H9 (cell line): ENCODE data around the gene SLC16A6. TPM values are rescaled to one million over a fixed set of nuclear protein-coding genes. Genes with fewer than 3 reads are reported as not detected.

Experiments used
- DNase-seq: peaks from one replicate; pipeline ENCODE4 v3.0.0-alpha.2; 2017
- H2AFZ ChIP-seq: one replicate; pipeline ENCODE4 v1.6.1; 2013; ENCODE audit warnings: mild to moderate bottlenecking, low read length, control low read depth, moderate library complexity
- H2AK5ac ChIP-seq: 2 replicates; pipeline ENCODE4 v1.6.1; 2013; ENCODE audit warnings: low read length, control low read depth, mixed read lengths; ENCODE audit not compliant: insufficient read length
- H2BK120ac ChIP-seq: one replicate; pipeline ENCODE4 v1.6.1; 2013; ENCODE audit warnings: low read depth, mild to moderate bottlenecking, low read length, control low read depth, inconsistent platforms; ENCODE audit not compliant: poor library complexity, severe bottlenecking
- H2BK12ac ChIP-seq: 2 replicates; pipeline ENCODE4 v1.6.1; 2013; ENCODE audit warnings: low read length, control low read depth, mixed read lengths, low read depth; ENCODE audit not compliant: insufficient read length
- H2BK15ac ChIP-seq: 2 replicates; pipeline ENCODE4 v1.6.1; 2013; ENCODE audit warnings: low read depth, low read length, control low read depth
- H2BK20ac ChIP-seq: one replicate; pipeline ENCODE4 v1.6.1; 2013; ENCODE audit warnings: low read depth, mild to moderate bottlenecking, low read length, control low read depth, inconsistent platforms; ENCODE audit not compliant: poor library complexity, severe bottlenecking
- H2BK5ac ChIP-seq: 2 replicates; pipeline ENCODE4 v1.6.1; 2013; ENCODE audit warnings: low read length, control low read depth, mixed read lengths; ENCODE audit not compliant: insufficient read length
- H3K14ac ChIP-seq: 2 replicates; pipeline ENCODE4 v1.6.1; 2013; ENCODE audit warnings: low read length, control low read depth; ENCODE audit not compliant: insufficient read depth
- H3K18ac ChIP-seq: 2 replicates; pipeline ENCODE4 v1.6.1; 2013; ENCODE audit warnings: low read depth, mild to moderate bottlenecking, mixed read lengths, low read length, control low read depth; ENCODE audit not compliant: insufficient read length
- H3K23ac ChIP-seq: 2 replicates; pipeline ENCODE4 v1.6.1; 2013; ENCODE audit warnings: low read length, control low read depth, mixed read lengths, low read depth; ENCODE audit not compliant: insufficient read length
- H3K23me2 ChIP-seq: 2 replicates; pipeline ENCODE4 v1.6.1; 2013; ENCODE audit warnings: low read depth, mild to moderate bottlenecking, mixed read lengths, low read length, control low read depth; ENCODE audit not compliant: insufficient read length, poor library complexity, severe bottlenecking
- H3K27ac ChIP-seq: 2 replicates; pipeline ENCODE4 v1.5.1; 2013; ENCODE audit warnings: low read length, control low read depth, mixed read lengths, low read depth; ENCODE audit not compliant: insufficient read length
- H3K27me3 ChIP-seq: 2 replicates; pipeline ENCODE4 v1.6.1; 2013; ENCODE audit warnings: low read length, control low read depth, inconsistent platforms; ENCODE audit not compliant: insufficient read depth
- H3K4ac ChIP-seq: 2 replicates; pipeline ENCODE4 v1.6.1; 2013; ENCODE audit warnings: low read depth, mild to moderate bottlenecking, control low read depth, inconsistent platforms, low read length, moderate library complexity
- H3K4me1 ChIP-seq: 2 replicates; pipeline ENCODE4 v1.6.1; 2013; ENCODE audit warnings: low read length, control low read depth, inconsistent platforms; ENCODE audit not compliant: insufficient read depth
- H3K4me2 ChIP-seq: 2 replicates; pipeline ENCODE4 v1.6.1; 2013; ENCODE audit warnings: low read length, control low read depth, mixed read lengths; ENCODE audit not compliant: insufficient read length, insufficient read depth
- H3K56ac ChIP-seq: 2 replicates; pipeline ENCODE4 v1.6.1; 2013; ENCODE audit warnings: low read depth, mild to moderate bottlenecking, mixed read lengths, low read length, control low read depth; ENCODE audit not compliant: insufficient read length
- H3K79me1 ChIP-seq: 2 replicates; pipeline ENCODE4 v1.6.1; 2013; ENCODE audit warnings: low read depth, mild to moderate bottlenecking, moderate library complexity, low read length, control low read depth, inconsistent platforms; ENCODE audit not compliant: insufficient read depth, poor library complexity, severe bottlenecking
- H3K79me2 ChIP-seq: 2 replicates; pipeline ENCODE4 v1.6.1; 2013; ENCODE audit warnings: low read length, control low read depth, inconsistent platforms; ENCODE audit not compliant: insufficient read depth
- H3K9ac ChIP-seq: 2 replicates; pipeline ENCODE4 v1.6.1; 2013; ENCODE audit warnings: low read length, control low read depth, mixed read lengths; ENCODE audit not compliant: insufficient read length; ENCODE audit errors: extremely low read depth
- H3K9me3 ChIP-seq: one replicate; pipeline ENCODE4 v1.6.1; 2013; ENCODE audit warnings: low read depth, low read length, inconsistent platforms; ENCODE audit not compliant: control insufficient read depth
- H3T11ph ChIP-seq: one replicate; pipeline ENCODE4 v1.6.1; 2013; ENCODE audit warnings: mild to moderate bottlenecking, low read length, control low read depth, inconsistent platforms
- H4K20me1 ChIP-seq: one replicate; pipeline ENCODE4 v1.6.1; 2013; ENCODE audit not compliant: control insufficient read depth, insufficient read length, insufficient read depth
- H4K5ac ChIP-seq: 2 replicates; pipeline ENCODE4 v1.6.1; 2013; ENCODE audit warnings: low read depth, mild to moderate bottlenecking, mixed read lengths, low read length, control low read depth; ENCODE audit not compliant: insufficient read length
- H4K8ac ChIP-seq: replicated peaks from 2 replicates; pipeline ENCODE4 v1.6.1; 2013; ENCODE audit warnings: low read length, control low read depth, mixed read lengths, low read depth; ENCODE audit not compliant: insufficient read length
- H4K91ac ChIP-seq: 2 replicates; pipeline ENCODE4 v1.6.1; 2013; ENCODE audit warnings: low read depth, mild to moderate bottlenecking, moderate library complexity, mixed read lengths, low read length, control low read depth; ENCODE audit not compliant: insufficient read length
- H3K27ac Mint-ChIP-seq, 3 experiments: 2 replicates in 2 of 3; 3 replicates in 1 of 3; pipeline ENCODE4 v1.8.0; 2020 to 2021; ENCODE audit warnings: mixed read lengths in 3 of 3, mild to moderate bottlenecking in 1 of 3, moderate library complexity in 1 of 3
- H3K27me3 Mint-ChIP-seq: 2 replicates; pipeline ENCODE4 v1.8.0; 2021; ENCODE audit warnings: low read depth, mild to moderate bottlenecking, moderate library complexity, mixed read lengths
- H3K36me3 Mint-ChIP-seq, 3 experiments: 2 replicates in 2 of 3; 3 replicates in 1 of 3; pipeline ENCODE4 v1.8.0; 2020 to 2021; ENCODE audit warnings: low read depth in 3 of 3, mixed read lengths in 3 of 3; ENCODE audit not compliant: insufficient read depth in 1 of 3
- H3K4me1 Mint-ChIP-seq, 2 experiments: 2 replicates each; pipeline ENCODE4 v1.8.0; 2020; ENCODE audit warnings: mixed read lengths in 2 of 2
- H3K4me3 Mint-ChIP-seq, 2 experiments: 2 replicates in 1 of 2; 3 replicates in 1 of 2; pipeline ENCODE4 v1.8.0; 2020 to 2021; ENCODE audit warnings: mild to moderate bottlenecking in 2 of 2, mixed read lengths in 2 of 2, moderate library complexity in 1 of 2
- H3K9me3 Mint-ChIP-seq, 2 experiments: 2 replicates in 1 of 2; 3 replicates in 1 of 2; pipeline ENCODE4 v1.8.0; 2020; ENCODE audit warnings: mild to moderate bottlenecking in 2 of 2, mixed read lengths in 2 of 2, moderate library complexity in 1 of 2
- WGBS: extraction: QIAGEN DNeasy Blood & Tissue Kit; methylation state at CpG from one replicate; pipeline ENCODE4 v1.1.7; 2013; ENCODE audit warnings: missing lambda C conversion rate, low lambda C conversion rate, mixed read lengths; ENCODE audit not compliant: insufficient read length; ENCODE audit errors: extremely low coverage; 5-methylcytosine and 5-hydroxymethylcytosine counted together
- total RNA-seq: library from RNA; stranded (reverse); gene quantifications from 2 replicates; pipeline ENCODE4 v1.2.1, GENCODE V29; 2021
- TF ChIP-seq, protein P1 (sequence below): fragments of 200-600 bp; sonication (generic); conservative IDR thresholded peaks from 3 replicates; pipeline ENCODE4 v1.8.0; 2021; ENCODE audit warnings: antibody characterized with exemption, mild to moderate bottlenecking

The SLC16A6 gene
- total RNA-seq, 1 experiment from 2014 or later = 0.33 TPM

DNA sequence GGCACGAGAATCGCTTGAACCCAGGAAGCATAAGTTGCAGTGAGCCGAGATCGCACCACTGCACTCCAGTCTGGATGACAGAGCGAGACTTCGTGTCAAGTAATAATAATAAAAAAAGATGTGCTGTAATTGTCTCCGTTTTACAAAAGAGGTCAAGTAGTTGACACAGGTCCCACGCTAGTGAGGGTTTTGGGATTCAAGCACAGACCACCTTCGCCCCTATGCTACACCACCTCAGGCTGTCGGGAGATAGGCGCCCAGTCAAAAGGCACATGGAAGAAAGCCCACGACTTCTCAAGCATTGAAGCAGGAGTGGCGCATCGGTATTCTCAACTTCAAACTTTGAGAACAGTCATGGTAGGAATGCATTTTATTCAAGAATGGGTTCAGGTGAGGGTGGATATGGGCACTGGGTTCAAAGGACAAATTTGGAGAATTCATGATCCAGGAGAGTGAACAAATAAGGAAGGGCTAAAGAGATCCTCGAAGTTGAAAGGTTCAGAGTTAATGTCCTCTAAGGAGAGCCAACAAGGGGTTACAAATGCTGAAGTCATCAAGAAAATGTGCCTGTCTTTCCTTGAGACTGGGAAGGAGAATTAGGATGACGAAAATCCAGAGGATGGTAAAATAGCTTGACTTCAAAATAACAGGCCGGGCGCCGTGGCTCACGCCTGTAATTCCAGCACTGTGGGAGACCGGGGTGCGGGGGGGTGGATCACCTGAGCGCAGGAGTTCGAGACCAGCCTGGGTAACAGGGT is 44.5 kb downstream of the SLC16A6 start:
- H2BK15ac ChIP-seq = no peak overlapping the region
- Mint-ChIP-seq H3K27me3 (no peaks in the 10 kb centered on the region; the same call in 1 of the 2 replicates), H3K9me3 (no peaks in the 10 kb centered on the region), H3K4me3 (peak overlapping the region; percentile 94 to 95), H3K36me3 (peaks cover 0 to 13% (median 7%) of the 10 kb centered on the region in 3 experiments; a peak in 6 of 7 replicates), H3K4me1 (peaks cover 12 to 13% of the 10 kb centered on the region in 2 experiments), H3K27ac (no peak overlapping the region; a peak in 1 of 7 replicates)
- H3K4me1 ChIP-seq = no peaks in the 10 kb centered on the region
- no peak overlapping the region for H2BK5ac ChIP-seq
- H2BK20ac ChIP-seq = no peak overlapping the region
- no peak overlapping the region for H4K91ac ChIP-seq
- no peak overlapping the region for H3K9ac ChIP-seq
- DNase-seq = no peak
- no peak overlapping the region for H3K14ac ChIP-seq
- H3K4me2 ChIP-seq = no peak overlapping the region
- no peaks in the 10 kb centered on the region for H3K79me2 ChIP-seq
- H3K4ac ChIP-seq = no peak overlapping the region
- no peak overlapping the region for H2AFZ ChIP-seq
- H3K27ac ChIP-seq = no peak overlapping the region
- H3K23me2 ChIP-seq = no peaks in the 10 kb centered on the region
- no peak overlapping the region for H2BK12ac ChIP-seq
- H3K27me3 ChIP-seq = no peaks in the 10 kb centered on the region
- H2BK120ac ChIP-seq = no peak overlapping the region
- H3T11ph ChIP-seq = no peak overlapping the region
- H4K8ac ChIP-seq = no peak overlapping the region
- TF ChIP-seq, protein P1, sequence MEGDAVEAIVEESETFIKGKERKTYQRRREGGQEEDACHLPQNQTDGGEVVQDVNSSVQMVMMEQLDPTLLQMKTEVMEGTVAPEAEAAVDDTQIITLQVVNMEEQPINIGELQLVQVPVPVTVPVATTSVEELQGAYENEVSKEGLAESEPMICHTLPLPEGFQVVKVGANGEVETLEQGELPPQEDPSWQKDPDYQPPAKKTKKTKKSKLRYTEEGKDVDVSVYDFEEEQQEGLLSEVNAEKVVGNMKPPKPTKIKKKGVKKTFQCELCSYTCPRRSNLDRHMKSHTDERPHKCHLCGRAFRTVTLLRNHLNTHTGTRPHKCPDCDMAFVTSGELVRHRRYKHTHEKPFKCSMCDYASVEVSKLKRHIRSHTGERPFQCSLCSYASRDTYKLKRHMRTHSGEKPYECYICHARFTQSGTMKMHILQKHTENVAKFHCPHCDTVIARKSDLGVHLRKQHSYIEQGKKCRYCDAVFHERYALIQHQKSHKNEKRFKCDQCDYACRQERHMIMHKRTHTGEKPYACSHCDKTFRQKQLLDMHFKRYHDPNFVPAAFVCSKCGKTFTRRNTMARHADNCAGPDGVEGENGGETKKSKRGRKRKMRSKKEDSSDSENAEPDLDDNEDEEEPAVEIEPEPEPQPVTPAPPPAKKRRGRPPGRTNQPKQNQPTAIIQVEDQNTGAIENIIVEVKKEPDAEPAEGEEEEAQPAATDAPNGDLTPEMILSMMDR = no peak
- no peak overlapping the region for H3K56ac ChIP-seq
- H3K9me3 ChIP-seq = no peaks in the 10 kb centered on the region
- no peak overlapping the region for H4K5ac ChIP-seq
- H3K79me1 ChIP-seq = no peaks in the 10 kb centered on the region
- H3K18ac ChIP-seq = no peak overlapping the region
- peaks cover 3% of the 10 kb centered on the region for H4K20me1 ChIP-seq
- WGBS = no CpG with 5 or more reads among the region's 24 CpGs
- H3K23ac ChIP-seq = no peak overlapping the region
- H2AK5ac ChIP-seq = no peak overlapping the region
